Dermis blood vessel endothelial cell (primary cell): ENCODE data around the gene C1orf35. TPM values are rescaled to one million over a fixed set of nuclear protein-coding genes. Genes with fewer than 3 reads are reported as not detected.

Experiments used
- DNase-seq: peaks from one replicate; pipeline ENCODE4 v3.0.0; 2010
- total RNA-seq: library from RNA; depleted of rRNA; stranded (reverse); fragments of >200 nt; gene quantifications from 2 replicates; pipeline ENCODE4 v1.2.3, GENCODE V29; 2014

C1orf35 gene
- total RNA-seq, 1 donor from 2014 or later, result 18.5 TPM

DNA sequence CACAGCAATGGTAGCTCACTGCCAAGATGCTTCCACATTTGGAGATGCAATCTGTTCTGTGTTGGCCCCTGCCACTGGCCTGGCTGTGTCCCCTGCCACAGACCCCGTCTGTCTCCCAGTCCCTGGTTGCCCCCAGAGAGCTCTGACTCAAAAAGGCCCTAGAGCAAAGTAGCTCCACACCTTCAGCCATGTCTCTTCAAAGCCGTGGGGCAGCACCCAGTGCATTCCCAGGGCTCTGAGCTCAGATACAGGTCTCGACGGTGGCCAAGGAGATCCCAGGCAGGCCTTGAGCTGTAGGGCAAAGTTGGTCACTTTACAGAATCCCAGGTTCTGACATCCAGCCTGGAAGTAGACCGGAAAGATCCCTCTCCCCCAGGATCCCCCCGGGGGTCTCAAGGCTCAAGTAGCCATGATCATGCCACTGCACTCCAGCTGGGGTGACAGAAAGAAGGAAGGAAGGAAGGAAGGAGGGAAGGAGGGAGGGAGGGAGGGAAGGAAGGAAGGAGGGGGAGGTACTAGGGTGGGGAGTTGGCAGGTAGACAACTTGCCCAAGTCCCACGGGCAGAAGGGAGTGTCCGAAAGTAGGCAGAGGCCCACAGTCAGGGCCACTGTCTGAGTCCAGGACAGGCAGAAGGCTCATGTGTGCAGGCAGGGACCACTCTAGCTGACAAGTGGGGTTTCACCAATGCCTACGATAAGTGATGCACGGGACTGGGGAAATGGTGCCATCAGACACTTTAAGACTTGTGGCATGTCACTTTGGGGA is 25.4 kb downstream of the C1orf35 start:
- DNase-seq, result no peak

DNA sequence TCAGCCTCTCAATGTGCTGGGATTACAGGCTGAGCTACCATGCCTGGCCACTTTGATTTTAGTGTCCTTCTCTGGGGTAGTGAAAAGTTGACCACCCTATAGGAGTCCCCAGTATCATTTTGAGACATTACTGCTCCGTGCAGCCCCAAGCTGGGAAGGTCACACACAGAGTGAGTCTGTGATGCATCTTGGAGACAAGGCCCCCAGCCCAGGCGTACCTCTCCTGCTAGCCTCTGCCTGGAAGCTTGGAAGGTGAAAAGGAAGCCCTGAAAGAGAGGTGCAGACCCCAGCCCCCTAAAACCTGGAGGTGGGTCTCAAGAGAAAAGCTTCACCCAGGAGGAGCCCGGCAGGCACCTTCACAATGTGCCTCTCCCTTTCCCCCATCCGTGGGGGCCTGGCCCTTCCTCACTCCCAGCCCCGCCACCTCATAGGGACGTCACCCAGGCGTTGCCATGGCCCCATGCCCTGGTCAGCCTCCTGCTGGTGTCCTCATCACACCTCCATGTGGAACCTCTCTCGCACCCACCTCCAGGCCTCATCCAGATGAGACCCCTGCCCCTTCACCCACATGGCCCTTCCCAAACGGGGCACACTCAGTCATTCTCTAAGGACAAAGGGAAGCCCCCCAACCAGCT is 26.2 kb downstream of the C1orf35 start:
- no peak for DNase-seq

DNA sequence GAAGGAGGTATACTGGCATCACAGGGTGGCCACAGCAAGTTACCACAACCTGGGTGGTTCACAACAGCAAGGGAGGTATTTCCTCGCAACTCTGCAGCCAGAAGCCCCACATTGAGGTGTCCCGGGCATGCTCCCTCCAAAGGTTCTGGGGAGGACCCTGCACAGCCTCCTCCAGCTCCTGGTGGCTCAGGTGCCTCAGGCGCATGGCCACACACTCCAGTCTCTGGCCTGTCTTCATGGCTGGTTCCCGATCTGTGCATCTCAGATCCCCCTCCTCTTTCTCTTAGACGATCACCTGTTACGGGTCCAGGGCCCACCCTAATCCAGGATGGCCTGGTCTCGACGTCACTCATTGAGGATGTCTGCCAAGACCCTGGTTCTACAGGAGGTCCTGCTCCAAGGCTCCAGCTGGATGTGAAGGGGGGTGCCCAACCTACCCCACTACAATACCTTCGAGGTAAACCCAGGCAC is 27.3 kb downstream of the C1orf35 start:
- no peak for DNase-seq

DNA sequence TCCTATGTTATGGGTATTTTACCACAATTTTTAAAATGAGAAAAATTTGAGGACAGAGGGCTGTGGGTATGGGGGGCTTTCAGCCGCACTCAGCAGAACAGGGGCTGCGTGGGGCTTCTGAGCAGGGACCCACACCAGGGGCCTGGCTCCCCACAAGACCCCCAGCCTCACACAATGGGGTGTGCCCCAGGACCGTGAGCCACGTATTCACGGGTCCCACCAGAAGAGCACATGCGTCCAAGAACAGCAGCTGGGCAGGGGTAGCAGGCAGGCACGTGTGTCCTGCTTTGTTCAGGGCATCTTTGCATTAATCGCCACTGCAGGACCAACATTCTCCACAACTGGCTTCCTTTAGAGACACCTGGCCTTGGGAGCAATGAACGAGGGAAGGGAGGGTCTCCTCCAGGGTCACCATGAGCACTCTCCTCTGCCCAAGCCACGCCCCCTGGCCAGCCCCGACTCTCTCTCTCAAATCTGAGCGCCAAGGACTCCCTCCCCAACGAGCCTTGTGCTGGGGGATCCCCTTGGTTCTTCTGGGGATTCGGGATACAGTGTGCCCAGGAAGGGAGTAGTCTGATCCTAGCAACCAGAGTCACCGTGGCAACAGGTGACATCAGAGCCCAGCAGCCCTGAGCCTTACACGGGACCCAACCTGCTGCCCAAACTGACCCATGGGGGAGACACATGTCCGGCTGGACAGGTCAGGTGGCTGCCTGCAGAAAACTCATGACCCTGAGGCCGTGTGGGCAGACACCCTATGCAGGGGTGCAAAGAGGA is 28.0 kb downstream of the C1orf35 start:
- no peak for DNase-seq

DNA sequence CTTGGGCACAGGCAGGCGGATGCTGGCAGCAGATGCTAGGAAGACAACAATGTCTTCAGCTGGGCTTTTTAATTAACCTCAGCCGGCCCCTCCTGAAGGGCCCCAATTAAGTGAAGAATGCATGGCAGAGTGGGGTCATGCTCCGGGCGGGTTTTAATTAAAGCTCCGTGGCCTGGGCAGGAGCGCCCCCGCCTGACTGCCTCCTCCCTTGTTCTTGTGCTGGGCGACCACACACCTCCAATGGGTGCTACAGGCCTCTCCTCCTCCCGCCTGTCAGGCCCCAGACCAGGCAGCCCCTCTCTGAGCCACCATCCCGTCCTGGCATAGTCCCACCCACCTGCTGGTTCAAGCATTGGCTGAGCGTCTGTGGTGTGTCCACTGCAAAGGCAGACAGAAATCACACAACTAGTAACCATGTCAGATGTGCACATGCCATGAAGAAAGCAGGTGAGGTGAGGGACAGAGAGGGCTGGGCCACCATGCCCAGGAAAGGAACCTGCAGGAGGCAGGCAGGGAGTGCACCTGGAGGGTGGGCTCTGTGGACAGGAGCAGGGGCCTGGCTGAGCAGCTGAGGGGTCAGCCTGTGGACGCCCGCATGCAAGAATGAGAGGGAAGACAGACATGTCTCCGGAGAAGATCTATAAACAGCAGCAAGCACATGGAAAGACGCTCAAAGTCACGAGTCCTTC is 29.1 kb downstream of the C1orf35 start:
- peak; percentile 34 for DNase-seq

DNA sequence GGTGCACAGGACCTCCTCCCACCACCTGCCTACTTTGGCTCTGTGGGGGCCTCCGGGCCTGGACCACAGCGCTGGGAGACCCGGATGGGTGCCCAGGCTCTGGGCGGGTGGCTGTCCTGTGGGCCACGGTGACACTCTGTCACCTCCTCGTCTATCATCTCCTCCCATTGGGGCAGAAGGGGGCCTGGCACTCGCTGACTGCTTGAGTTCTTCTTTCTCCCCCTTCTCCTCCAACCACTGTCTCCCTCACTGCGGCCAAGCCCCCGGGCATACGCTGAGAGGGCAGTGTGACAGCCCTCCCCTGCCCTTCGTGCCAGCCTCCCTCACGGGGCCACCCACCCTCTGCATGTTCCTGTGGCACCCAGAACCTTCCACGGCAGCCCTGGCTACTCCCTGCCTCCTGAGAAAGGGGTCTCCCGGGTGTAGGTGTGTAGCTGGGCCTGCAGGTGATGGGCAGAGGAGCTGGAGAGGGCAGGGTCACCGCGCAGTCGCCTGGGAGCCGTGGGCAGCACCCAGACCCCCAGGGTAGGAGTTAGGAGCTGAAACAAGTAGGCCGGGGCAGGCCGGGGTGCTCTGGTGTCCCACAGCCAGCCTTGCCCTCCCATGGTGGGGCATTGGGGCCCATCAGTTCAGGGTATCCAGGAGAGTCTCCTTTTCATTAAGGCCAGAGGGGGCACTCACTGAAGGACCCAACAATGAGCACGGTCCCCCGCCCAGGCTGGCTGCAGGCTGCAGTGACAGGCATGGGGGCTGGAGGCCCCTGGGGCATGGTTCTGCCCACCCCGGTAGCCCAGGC is 29.9 kb downstream of the C1orf35 start:
- no peak for DNase-seq

DNA sequence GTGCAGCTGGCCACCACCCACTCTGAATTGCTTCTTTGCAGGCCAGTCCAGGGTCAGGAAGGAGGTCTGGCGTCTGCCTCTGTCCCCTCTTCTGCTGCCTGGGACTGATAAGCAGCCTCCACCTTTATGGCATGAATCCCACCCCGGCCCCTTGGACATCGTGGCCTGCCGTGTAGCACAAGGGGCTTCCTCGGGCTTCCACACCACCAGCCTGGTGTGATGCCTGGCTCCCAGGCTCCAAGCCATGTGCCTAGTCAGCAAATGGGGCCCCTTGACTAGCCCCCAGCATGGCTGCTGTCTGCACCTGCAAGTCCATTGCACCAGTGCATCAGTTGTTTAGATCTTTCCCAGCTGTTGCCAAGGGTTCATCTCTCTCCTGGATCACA is 30.5 kb downstream of the C1orf35 start:
- no peak for DNase-seq

DNA sequence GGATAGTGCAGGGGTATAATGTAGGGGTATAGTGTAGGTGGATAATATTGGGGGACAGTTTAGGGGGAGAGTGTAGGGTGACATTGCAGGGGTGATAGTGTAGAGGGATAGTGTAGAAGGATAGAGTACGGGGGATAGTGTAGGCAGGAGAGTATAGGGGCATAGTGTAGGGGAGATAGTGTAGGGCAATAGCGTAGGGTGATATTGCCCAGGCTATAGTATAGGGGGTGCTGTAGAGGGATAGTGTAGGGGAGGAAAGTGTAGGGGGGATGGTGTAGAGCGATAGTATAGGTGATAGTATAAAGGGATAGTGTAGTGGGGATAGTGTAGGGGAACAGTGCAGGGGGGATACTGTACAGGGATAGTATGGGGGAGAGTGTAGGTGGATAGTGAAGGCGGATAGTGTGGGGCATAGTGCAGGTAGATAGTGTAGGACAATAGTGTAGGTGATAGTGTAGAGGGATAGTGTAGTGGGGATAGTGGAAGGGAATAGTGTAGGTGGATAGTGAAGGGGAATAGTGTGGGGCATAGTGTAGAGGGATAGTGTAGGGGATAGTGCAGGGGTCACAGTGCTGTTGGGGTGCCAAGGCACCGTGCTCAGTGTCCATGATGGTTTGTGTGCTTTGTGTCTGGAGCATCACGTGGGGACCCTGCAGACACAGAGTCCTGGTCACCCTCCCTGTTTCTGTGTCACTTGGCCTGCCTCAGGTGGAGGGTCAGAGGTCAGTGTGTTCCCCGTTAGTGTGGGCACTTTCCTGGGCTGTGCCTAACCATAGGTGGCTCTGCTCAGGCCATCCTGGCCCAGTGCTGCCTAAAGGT is 31.1 kb downstream of the C1orf35 start:
- DNase-seq, result no peak

DNA sequence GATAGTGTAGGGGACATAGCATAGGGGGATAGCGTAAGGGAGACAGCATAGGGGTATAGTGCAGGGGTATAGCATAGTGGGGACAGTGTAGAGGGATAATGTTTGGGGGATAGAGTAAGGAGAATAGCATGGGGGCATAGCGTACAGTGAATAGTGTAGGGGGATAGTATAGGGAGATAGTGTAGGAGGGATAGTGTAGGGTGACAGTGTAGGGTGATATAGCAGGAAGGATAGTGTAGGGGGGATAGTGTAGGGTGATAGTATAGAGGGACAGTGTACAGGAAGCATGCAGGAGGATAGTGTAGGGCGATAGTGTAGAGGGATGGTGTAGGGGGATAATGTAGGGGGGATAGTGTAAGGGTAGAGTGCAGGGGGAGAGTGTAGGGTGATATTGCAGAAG is 32.3 kb downstream of the C1orf35 start:
- DNase-seq, result no peak

DNA sequence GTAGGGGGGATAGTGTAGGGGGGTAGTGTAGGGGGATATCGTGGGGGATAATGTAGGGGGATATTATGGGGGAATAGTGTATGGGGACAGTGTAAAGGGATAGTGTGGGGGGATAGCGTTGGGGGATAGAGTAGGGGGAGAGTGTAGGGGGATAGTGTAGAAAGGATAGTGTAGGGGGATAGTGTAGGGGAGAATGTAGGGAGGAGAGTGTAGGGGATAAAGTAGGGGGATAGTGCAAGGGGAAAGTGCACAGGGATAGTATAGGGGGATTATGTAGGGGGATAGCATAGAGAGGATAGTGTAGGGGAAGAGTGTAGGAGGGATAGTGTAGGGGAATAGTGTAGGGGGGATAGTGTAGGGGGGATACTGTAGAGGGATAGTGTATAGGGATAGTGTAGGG is 33.0 kb downstream of the C1orf35 start:
- DNase-seq, result no peak

DNA sequence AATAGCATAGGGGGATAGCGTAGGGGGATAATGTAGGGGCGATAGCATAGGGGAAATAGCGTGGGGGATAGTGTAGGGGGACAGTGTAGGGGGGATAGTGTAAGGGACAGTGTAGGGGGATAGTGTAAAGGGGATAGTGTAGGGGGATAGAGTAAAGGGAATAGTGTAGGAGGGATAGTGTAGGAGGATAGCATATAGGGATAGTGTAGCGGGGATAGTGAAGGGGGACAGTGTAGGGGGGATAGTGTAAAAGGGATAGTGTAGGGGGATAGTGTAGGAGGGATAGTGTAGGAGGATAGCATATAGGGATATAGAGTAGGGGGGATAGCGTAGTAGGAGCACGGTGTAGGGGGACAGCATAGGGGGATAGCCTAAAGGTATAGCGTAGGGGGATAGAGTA is 34.8 kb downstream of the C1orf35 start:
- DNase-seq, result no peak

DNA sequence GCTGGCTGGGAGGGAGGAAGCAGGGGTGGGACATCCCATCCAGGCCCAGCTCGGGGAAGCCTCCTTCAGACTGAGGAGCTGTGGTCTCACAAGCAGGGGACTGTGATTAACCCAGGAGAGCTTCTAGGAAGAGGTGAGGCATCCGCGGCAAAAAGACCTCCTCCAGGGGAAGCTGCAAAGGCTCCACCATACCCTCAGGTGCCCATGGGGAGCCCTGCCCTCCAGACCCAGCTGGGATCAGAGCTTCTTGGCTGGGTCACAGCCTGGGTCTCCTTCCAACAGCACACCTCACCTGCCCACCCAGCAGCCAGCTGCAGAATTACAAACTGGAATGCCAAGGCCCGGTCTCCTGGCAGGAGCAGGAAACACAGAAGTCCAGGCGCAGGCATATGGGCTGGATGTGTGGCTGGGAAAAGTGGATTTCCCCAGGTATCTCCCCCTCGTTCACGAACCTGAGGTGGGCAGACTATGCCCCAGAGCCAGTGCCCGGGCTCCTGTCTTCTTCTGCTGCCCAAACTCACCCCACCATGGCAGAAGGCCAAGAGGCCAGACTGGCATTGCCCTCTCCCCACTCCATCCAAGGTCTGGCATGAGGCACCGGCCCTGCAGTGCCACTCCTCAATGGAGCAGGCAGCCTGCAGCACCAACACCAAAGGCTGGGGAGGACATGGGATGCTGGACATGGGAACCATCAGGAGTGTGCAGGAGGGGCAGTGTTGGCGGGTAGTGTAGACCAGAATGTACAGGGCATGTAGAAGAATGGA is 36.1 kb downstream of the C1orf35 start:
- no peak for DNase-seq

DNA sequence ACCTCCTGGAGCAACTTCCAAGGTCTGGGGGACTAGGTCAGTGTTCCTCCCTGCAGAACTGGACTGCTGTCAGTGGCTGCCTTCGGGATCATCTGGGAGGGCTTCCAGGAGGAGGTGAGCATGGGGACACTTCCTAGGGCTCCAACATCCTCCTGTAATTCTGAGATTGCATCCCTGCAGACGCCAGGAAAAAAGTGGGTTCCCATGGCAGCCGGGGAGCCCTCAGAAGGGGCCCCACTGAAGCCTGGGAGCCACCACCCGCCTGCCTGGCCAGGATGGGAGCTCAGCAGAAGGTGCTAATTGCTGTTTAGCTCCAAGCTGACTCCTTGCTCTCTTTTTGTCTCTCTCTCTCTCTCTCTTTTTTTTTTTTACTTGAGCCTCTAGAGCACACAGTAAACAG is 36.7 kb downstream of the C1orf35 start:
- DNase-seq, result no peak

DNA sequence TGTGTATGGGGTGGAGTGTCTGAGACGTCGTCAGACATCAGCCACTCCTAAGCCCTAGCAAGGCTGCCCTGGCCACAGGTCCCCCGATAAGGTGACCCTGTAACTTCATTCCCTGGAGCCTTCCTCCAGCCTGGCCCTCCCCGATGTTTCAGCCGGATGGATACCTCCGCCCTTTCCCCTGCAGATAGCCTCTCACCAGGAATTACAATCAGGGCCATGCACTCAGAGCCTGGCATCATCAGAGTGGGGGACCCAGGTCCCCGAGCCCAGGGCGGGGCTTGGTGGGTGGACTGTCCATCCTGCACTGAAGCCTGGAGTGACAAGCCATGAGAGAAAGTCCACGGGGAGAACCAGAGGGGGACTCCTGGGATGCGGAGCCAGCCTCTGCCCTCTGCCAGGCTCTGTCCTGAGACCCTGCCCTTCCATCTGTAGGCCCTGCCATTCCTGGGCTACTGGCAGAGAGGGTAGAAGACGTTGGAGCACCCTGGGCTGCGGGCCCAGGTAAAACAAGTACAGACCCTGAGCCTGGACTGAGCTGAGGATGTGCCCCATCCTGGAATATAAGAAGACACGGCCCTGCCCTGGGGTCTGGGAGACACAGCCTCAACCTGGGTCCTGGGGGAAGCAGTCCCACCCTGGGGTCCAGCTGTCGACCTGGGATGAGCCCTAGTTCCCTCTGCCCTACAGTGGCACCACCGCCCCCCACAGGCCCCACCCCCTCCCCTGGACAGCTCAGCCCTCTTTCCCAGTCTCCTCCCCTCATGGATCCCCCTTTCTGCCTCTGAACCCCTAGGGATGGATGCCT is 37.4 kb downstream of the C1orf35 start:
- no peak for DNase-seq

DNA sequence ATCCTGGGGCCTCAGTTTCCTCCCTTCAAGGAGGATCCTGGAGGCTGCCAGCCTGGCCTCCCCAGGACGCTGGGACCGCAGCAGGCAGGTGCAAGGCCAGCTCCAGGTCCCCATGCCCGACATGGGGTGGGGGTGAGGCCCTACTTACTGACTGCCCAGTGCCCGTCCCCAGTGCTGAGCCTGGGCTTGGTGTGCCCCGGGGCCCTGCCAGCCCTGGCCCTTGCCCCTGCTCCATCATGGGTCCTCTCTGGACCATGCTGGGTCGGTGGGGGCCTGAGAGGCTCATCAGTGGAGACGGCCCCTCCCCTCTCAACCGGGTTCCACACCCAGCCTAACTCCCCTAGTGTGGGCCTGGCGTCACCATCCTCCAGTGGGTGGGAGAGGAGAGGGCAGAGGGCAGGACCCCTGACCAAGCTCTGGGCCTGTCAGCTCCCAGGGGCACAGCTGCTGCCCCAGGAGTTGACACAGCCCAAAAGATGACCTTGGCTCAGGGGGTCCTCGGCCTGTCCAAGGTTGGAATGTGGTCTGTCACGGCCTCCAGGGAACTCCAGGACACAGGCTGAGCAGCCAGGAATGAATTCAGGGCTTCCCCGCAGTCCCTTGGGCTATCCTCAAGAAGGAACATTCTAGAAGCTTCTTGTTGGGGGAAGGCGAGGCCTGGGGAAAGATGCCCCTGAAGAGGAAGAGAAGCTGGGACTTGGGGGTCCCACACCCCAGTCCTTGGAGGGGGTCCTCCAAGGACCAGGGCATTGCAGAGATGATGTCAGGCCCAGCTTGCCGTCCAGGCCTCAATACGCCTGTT is 38.2 kb downstream of the C1orf35 start:
- DNase-seq, result no peak

DNA sequence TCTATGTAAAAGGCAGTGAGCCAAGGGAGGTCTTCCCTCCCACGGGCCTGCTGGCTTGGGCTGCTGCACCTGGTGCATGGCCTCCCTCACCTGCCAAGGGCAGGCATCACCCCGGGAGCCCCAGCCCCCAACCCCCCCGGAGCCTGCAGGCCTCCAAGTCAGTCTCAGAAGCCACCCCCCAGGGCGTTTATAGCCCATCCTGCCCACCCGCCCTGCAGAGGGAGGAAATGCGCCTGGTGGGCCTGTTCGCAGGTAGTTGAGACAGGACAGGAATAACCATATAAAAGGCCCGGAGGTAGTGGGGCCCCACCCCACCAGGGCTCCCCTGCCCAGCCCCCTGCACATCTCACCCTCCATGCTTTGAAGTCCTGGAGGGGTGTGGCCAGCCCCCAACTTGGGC is 38.8 kb downstream of the C1orf35 start:
- no peak for DNase-seq

DNA sequence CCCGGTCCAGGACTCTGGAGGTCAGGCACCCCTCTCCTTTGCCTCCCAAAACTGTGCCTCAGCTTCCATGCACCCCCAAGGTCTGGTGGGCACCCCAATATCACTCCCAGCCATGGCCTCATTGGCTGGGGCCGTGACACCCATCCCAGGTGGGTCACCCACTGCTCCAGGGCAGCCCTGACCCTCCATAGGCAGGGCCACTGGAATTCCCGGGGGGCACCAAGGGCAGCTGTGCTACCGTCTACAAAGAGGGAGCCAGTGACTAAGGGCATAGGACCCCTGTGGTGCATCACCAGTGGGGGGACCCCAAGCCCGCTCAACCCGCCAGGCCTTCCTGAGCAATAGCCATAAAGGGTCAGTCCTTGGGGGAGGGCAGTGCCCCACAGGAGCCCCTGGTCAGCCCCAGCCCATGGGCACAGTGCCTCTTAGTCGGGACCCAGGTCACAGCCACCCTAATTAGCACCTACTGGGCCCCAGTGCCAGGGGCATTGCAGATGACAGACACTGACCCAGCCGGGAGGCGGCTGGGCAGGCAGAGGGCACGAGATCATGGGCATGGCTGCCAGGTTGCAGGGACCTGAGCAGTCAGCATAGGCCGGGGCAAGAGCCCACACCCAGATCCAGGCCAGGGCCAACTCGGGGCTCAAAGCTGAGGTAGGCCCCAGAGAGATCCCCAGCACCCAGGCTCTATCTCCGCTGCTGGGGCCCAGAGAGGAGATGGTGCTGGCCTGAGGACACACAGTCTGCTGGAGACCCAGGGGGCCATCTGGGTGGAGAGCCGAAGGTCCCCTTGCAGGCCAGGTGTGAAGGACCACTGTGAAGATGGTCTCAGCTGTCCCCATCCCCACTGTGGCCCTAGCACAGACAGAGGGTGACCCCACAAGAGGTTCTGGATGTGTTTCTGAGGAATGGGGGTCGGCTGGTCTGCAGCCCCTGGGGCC is 39.6 kb downstream of the C1orf35 start:
- no peak for DNase-seq

DNA sequence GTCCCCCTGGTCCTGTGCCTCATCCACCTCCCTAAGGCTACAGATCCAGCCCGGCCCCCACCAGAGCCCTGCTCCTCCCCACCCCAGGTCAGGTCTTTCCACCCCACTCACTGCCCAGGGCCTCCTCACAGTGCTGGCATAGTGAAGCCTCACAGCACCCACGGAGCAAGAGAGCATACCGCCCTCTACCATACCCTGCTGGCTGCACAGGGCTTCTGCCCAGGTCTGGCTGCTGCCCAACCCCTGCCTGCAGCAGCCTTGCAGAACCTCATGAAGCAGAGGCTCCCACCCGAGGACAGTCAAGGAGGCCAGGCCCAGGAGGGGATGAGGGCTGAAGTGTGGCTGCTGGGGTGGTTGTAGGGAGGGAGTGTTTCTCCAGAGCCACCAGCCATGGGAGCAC is 40.3 kb downstream of the C1orf35 start:
- no peak for DNase-seq
